ENCODE data around the gene ADAMTS6.

DNA sequence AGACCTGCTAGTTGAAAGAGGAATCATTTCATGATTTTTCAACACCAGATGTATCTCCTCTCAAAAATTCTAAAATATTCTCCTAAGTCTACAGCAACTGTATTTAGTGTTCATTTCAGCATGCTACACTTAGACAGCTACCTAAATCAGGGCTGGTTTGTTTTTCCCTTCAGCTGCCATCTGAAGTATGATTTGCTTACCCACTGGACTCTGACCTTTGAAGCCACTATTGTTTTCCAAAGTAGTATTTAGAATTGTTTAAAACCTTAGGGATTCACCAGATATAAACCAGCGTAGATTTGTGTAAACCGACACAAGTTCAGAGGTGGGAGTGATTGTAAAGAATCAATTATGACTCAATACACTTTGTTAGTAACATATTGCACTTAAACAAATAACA lies 193.1 kb downstream of the ADAMTS6 start:
- TF ChIP-seq CEBPB (IDR thresholded peaks at IDR 0.05) (no peak), EP300 (IDR thresholded peaks at IDR 0.05; ENCODE audit: borderline replicate concordance) (no peak)

Data from Ishikawa (cell line).